GM12891 (cell line): ENCODE data around the gene TH.

Experiments used
- DNase-seq: peaks from one replicate; pipeline ENCODE4 v3.0.0; 2011; ENCODE audit warnings: low spot score; ENCODE audit not compliant: insufficient read length
- FAIRE-seq: peaks from 2 replicates; lab custom pipeline; 2011; peaks lifted over from hg19 to GRCh38; lab: Jason Lieb, UNC
- PAX5 ChIP-seq: IDR thresholded peaks from 2 replicates; pipeline ENCODE4 v1.6.1; 2011; ENCODE audit warnings: low read length, moderate library complexity, mild to moderate bottlenecking; ENCODE audit not compliant: insufficient read depth, severe bottlenecking
- POLR2A ChIP-seq: IDR thresholded peaks from 2 replicates; pipeline ENCODE4 v1.6.1; 2011; ENCODE audit warnings: low read depth, low read length, control low read depth
- POLR2AphosphoS5 ChIP-seq: IDR thresholded peaks from 2 replicates; pipeline ENCODE4 v1.6.1; 2011; ENCODE audit warnings: low read depth, low read length, control low read depth
- POU2F2 ChIP-seq: IDR thresholded peaks from 2 replicates; pipeline ENCODE4 v1.6.1; 2011; ENCODE audit warnings: low read depth, mild to moderate bottlenecking, control low read depth, low read length, moderate library complexity
- SPI1 ChIP-seq: IDR thresholded peaks from 2 replicates; pipeline ENCODE4 v1.6.1; 2011; ENCODE audit warnings: low read depth, low read length, control low read depth
- TAF1 ChIP-seq: IDR thresholded peaks from 2 replicates; pipeline ENCODE4 v1.6.1; 2011; ENCODE audit warnings: low read depth, low read length, control low read depth

TH gene

GRCh38 chr11:2209370-2209801, 37.8 kb upstream of the TH start:
- no peak for FAIRE-seq
- no peak for TF ChIP-seq POLR2A
- TF ChIP-seq PAX5, result no peak
- no peak for TF ChIP-seq TAF1
- no peak for DNase-seq

- FAIRE-seq (no peak), DNase-seq (no peak)
- TF ChIP-seq TAF1 (no peak), PAX5 (no peak), POLR2AphosphoS5 (no peak), SPI1 (no peak), POU2F2 (no peak)
Observed at GRCh38 chr11:2208691-2209369, 37.2 kb upstream of the TH start.

- DNase-seq, result no peak
- TF ChIP-seq PAX5, result no peak
- TF ChIP-seq SPI1, result no peak
- no peak for TF ChIP-seq POU2F2
- no peak for TF ChIP-seq POLR2AphosphoS5
- no peak for TF ChIP-seq TAF1
- no peak for TF ChIP-seq POLR2A
- FAIRE-seq, result no peak
Observed at GRCh38 chr11:2207773-2208621, 36.4 kb upstream of the TH start.

- TF ChIP-seq POLR2A (no peak), PAX5 (no peak), TAF1 (no peak), SPI1 (no peak), POU2F2 (no peak), POLR2AphosphoS5 (no peak)
- no peak for DNase-seq
- no peak for FAIRE-seq
Observed at GRCh38 chr11:2207212-2207611, 35.6 kb upstream of the TH start.

GRCh38 chr11:2205981-2206690, 34.5 kb upstream of the TH start:
- TF ChIP-seq PAX5, result no peak
- TF ChIP-seq POLR2AphosphoS5, result no peak
- no peak for TF ChIP-seq POLR2A
- no peak for TF ChIP-seq TAF1
- no peak for TF ChIP-seq SPI1
- TF ChIP-seq POU2F2, result no peak
- no peak for DNase-seq
- FAIRE-seq, result no peak

GRCh38 chr11:2205214-2205720, 33.7 kb upstream of the TH start:
- no peak for FAIRE-seq
- no peak for DNase-seq
- TF ChIP-seq POLR2AphosphoS5 (no peak), SPI1 (no peak), PAX5 (no peak), POU2F2 (no peak), POLR2A (no peak)

GRCh38 chr11:2204361-2205213, 33.0 kb upstream of the TH start:
- FAIRE-seq (no peak), DNase-seq (no peak)
- TF ChIP-seq PAX5, result no peak
- TF ChIP-seq POLR2AphosphoS5, result no peak
- no peak for TF ChIP-seq SPI1
- TF ChIP-seq TAF1, result no peak
- no peak for TF ChIP-seq POU2F2
- TF ChIP-seq POLR2A, result no peak

GRCh38 chr11:2203440-2204259, 32.0 kb upstream of the TH start:
- TF ChIP-seq TAF1 (no peak), POU2F2 (no peak)
- DNase-seq (no peak), FAIRE-seq (no peak)
